SU-DHL-6 (cell line): ENCODE results near the gene PHIP.

Experiments
- CTCF ChIP-seq: fragments of 200-600 bp; sonication (generic); IDR thresholded peaks from one replicate; pipeline ENCODE4 v1.5.1; 2017; ENCODE audit warnings: antibody characterized with exemption, mild to moderate bottlenecking, low read length, moderate library complexity; ENCODE audit not compliant: insufficient read depth, poor library complexity, severe bottlenecking
- EZH2phosphoT487 ChIP-seq: fragments of 200-600 bp; sonication (generic), shearing (Covaris generic); conservative IDR thresholded peaks from 2 replicates; pipeline ENCODE4 v1.6.1; 2018; ENCODE audit warnings: mild to moderate bottlenecking, antibody characterized with exemption, low read length, moderate library complexity, mixed read lengths

- TF ChIP-seq CTCF (no peak), EZH2phosphoT487 (no peak)
These were observed 181.8 kb downstream of the PHIP start for GRCh38 chr6:78896227-78896626.
